HEK293 (cell line): ENCODE measurements around the gene VASH2.
A peak's percentile ranks its signal among the peaks of the same experiment; 100 is the strongest.

Experiments
- CTCF ChIA-PET: fragments of 350-600 bp; formaldehyde crosslinking; extraction: SDS; loops from one replicate; lab custom pipeline; 2021; ENCODE audit warnings: antibody characterized with exemption; lab: Yijun Ruan, JAX
- POLR2A ChIA-PET: fragments of 300-600 bp; formaldehyde crosslinking; extraction: SDS; loops from one replicate; lab custom pipeline; 2020; ENCODE audit warnings: antibody characterized with exemption, inconsistent platforms; lab: Yijun Ruan, JAX
- H3K27ac ChIP-seq: fragments of 200-500 bp; sonication (Bioruptor generic); 2 replicates; pipeline ENCODE4 v1.5.1; 2014; ENCODE audit warnings: low read depth, low read length, control low read depth, inconsistent platforms; ENCODE audit errors: extremely low read depth
- H3K36me3 ChIP-seq, 2 experiments: fragments of 200-500 bp in 1 of 2; sonication (Bioruptor generic) in 1 of 2; 1 replicate in 1 of 2; 2 replicates in 1 of 2; pipeline ENCODE4 v1.5.1; 2014 to 2017; ENCODE audit warnings: inconsistent platforms in 2 of 2, low read length in 2 of 2; ENCODE audit not compliant: control insufficient read depth in 2 of 2, insufficient read depth in 1 of 2
- H3K4me1 ChIP-seq: fragments of 200-500 bp; sonication (Bioruptor generic); 2 replicates; pipeline ENCODE4 v1.5.1; 2014; ENCODE audit warnings: mild to moderate bottlenecking, low read length, inconsistent platforms; ENCODE audit not compliant: control insufficient read depth, insufficient read depth
- H3K4me3 ChIP-seq: 2 replicates; pipeline ENCODE4 v1.5.1; 2011; ENCODE audit warnings: low read depth, mild to moderate bottlenecking, control low read depth, low read length, moderate library complexity
- H3K9me3 ChIP-seq: fragments of 200-500 bp; sonication (Bioruptor generic); 2 replicates; pipeline ENCODE4 v1.5.1; 2014; ENCODE audit warnings: low read depth, low read length, inconsistent platforms; ENCODE audit not compliant: control insufficient read depth, insufficient read depth
- EGR2 ChIP-seq: fragments of 450-650 bp; formaldehyde crosslinking; IDR thresholded peaks from 2 replicates; pipeline ENCODE4 v1.5.1; 2016; ENCODE audit warnings: low read depth, missing biosample characterization, missing genetic modification characterization
- FEZF1 ChIP-seq: fragments of 450-650 bp; formaldehyde crosslinking; IDR thresholded peaks from 2 replicates; pipeline ENCODE4 v1.5.1; 2016; ENCODE audit warnings: missing biosample characterization, missing genetic modification characterization
- HIC1 ChIP-seq: fragments of 450-650 bp; formaldehyde crosslinking; IDR thresholded peaks from 2 replicates; pipeline ENCODE4 v1.5.1; 2016; ENCODE audit warnings: missing biosample characterization, missing genetic modification characterization
- KLF16 ChIP-seq: fragments of 450-650 bp; formaldehyde crosslinking; IDR thresholded peaks from 2 replicates; pipeline ENCODE4 v1.5.1; 2017; ENCODE audit warnings: missing biosample characterization, missing genetic modification characterization
- PRDM1 ChIP-seq: fragments of 450-650 bp; formaldehyde crosslinking; IDR thresholded peaks from 2 replicates; pipeline ENCODE4; 2016; ENCODE audit warnings: missing biosample characterization, missing genetic modification characterization
- PRDM10 ChIP-seq: fragments of 450-650 bp; formaldehyde crosslinking; IDR thresholded peaks from 2 replicates; pipeline ENCODE4 v1.5.1; 2016; ENCODE audit warnings: missing biosample characterization, missing genetic modification characterization
- ZBTB48 ChIP-seq: fragments of 450-650 bp; formaldehyde crosslinking; IDR thresholded peaks from 2 replicates; pipeline ENCODE4 v1.5.1; 2016; ENCODE audit warnings: missing biosample characterization, missing genetic modification characterization
- ZBTB8A ChIP-seq: fragments of 450-650 bp; formaldehyde crosslinking; IDR thresholded peaks from 2 replicates; pipeline ENCODE4 v1.5.1; 2016; ENCODE audit warnings: missing biosample characterization, missing genetic modification characterization
- ZNF121 ChIP-seq: fragments of 450-650 bp; formaldehyde crosslinking; IDR thresholded peaks from 2 replicates; pipeline ENCODE4 v1.5.1; 2016; ENCODE audit warnings: missing biosample characterization, missing genetic modification characterization
- ZNF140 ChIP-seq: fragments of 450-650 bp; formaldehyde crosslinking; IDR thresholded peaks from 2 replicates; pipeline ENCODE4 v1.5.1; 2016; ENCODE audit warnings: missing biosample characterization, missing genetic modification characterization
- ZNF19 ChIP-seq: fragments of 450-650 bp; formaldehyde crosslinking; IDR thresholded peaks from 2 replicates; pipeline ENCODE4; 2016; ENCODE audit warnings: missing biosample characterization, missing genetic modification characterization, low read depth
- ZNF404 ChIP-seq: fragments of 450-650 bp; formaldehyde crosslinking; IDR thresholded peaks from 2 replicates; pipeline ENCODE4 v1.5.1; 2017; ENCODE audit warnings: missing biosample characterization, missing genetic modification characterization
- ZNF518A ChIP-seq: fragments of 450-650 bp; formaldehyde crosslinking; conservative IDR thresholded peaks from 2 replicates; pipeline ENCODE4 v1.5.1; 2016; ENCODE audit warnings: low read depth, missing biosample characterization, missing genetic modification characterization
- ZNF660 ChIP-seq: fragments of 450-650 bp; IDR thresholded peaks from 2 replicates; pipeline ENCODE4 v1.5.1; 2018; ENCODE audit warnings: missing biosample characterization, mild to moderate bottlenecking, missing genetic modification characterization
- ZNF692 ChIP-seq: fragments of 450-650 bp; formaldehyde crosslinking; IDR thresholded peaks from 2 replicates; pipeline ENCODE4 v1.5.1; 2016; ENCODE audit warnings: missing biosample characterization, missing genetic modification characterization
- ZNF792 ChIP-seq: fragments of 450-650 bp; formaldehyde crosslinking; IDR thresholded peaks from 2 replicates; pipeline ENCODE4 v1.5.1; 2016; ENCODE audit warnings: missing biosample characterization, missing genetic modification characterization
- TF ChIP-seq, protein P1 (sequence below): fragments of 450-650 bp; formaldehyde crosslinking; IDR thresholded peaks from 2 replicates; pipeline ENCODE4 v1.5.1; 2017; ENCODE audit warnings: missing biosample characterization, mild to moderate bottlenecking, missing genetic modification characterization, moderate library complexity

The VASH2 gene

DNA sequence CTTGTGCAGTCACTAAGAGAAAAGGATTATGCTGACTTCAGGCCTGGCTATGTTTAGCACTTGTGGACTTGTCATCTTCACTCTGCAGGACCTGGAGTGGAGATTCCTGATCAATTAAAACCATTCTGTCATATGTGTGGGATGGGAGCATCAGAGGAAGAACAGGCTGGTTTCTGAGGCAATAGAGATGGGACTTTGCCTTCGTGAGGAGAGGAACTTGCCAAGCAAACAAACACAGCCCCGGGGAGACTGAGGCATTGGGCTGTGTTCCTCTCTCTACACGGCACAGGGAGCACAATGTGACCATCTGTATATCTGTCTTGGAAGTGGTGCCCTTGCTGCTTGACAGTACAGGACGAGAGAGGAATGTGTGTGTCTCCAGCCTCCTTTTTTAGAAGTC lies 23.1 kb downstream of the VASH2 start:
- Histone ChIP-seq H3K27ac (no peak overlapping the region), H3K9me3 (no peaks in the 10 kb centered on the region), H3K4me1 (no peaks in the 10 kb centered on the region), H3K4me3 (no peak overlapping the region), H3K36me3 (peaks cover 0 to 8% of the 10 kb centered on the region in 2 experiments; a peak in 1 of 3 replicates)
- CTCF ChIA-PET = interaction anchor here (0.6 kb wide), 1 partner anchor 1424 kb away, joined by 3 read pairs; no protein-coding TSS in a partner anchor
- POLR2A ChIA-PET = no interaction called here
- no peak for TF ChIP-seq EGR2
- no peak for TF ChIP-seq ZNF404 (tag by site-specific recombination)
- no peak for TF ChIP-seq HIC1 (tag by site-specific recombination)
- TF ChIP-seq ZNF19 (tag by site-specific recombination) = no peak

- H3K27ac ChIP-seq = no peak overlapping the region
- no peaks in the 10 kb centered on the region for H3K4me1 ChIP-seq
- H3K4me3 ChIP-seq = no peak overlapping the region
- TF ChIP-seq, protein P1, sequence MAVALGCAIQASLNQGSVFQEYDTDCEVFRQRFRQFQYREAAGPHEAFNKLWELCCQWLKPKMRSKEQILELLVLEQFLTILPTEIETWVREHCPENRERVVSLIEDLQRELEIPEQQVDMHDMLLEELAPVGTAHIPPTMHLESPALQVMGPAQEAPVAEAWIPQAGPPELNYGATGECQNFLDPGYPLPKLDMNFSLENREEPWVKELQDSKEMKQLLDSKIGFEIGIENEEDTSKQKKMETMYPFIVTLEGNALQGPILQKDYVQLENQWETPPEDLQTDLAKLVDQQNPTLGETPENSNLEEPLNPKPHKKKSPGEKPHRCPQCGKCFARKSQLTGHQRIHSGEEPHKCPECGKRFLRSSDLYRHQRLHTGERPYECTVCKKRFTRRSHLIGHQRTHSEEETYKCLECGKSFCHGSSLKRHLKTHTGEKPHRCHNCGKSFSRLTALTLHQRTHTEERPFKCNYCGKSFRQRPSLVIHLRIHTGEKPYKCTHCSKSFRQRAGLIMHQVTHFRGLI (tag by site-specific recombination) = peak; percentile 89
- no peak for TF ChIP-seq ZNF121 (tag by site-specific recombination)
- ChIA-PET POLR2A (no interaction called here), CTCF (no interaction called here)
- H3K36me3 ChIP-seq = peaks cover 0 to 8% of the 10 kb centered on the region in 2 experiments; a peak in 1 of 3 replicates
- no peaks in the 10 kb centered on the region for H3K9me3 ChIP-seq
Observed at GRCh38 chr1:212973899-212974298, 23.6 kb downstream of the VASH2 start.

- Histone ChIP-seq H3K4me1 (no peaks in the 10 kb centered on the region), H3K9me3 (no peaks in the 10 kb centered on the region), H3K4me3 (no peak overlapping the region), H3K36me3 (peaks cover 0 to 8% of the 10 kb centered on the region in 2 experiments; a peak in 1 of 3 replicates), H3K27ac (no peak overlapping the region)
- CTCF ChIA-PET = no interaction called here
- POLR2A ChIA-PET = no interaction called here
- peak; percentile 50 for TF ChIP-seq PRDM10 (tag by site-specific recombination)
- TF ChIP-seq ZBTB8A (tag by site-specific recombination) = no peak
- peak; percentile 69; the same call in 1 of the 2 replicates for TF ChIP-seq ZNF792 (tag by site-specific recombination)
- TF ChIP-seq ZNF660 (tag by site-specific recombination) = 0 out of 2 replicates have a peak, but pooled peaks have one; percentile 44
- 0 out of 2 replicates have a peak, but pooled peaks have one; percentile 34 for TF ChIP-seq KLF16 (tag by site-specific recombination)
- peak; percentile 40; the same call in 1 of the 2 replicates for TF ChIP-seq ZNF692
- 0 out of 2 replicates have a peak, but pooled peaks have one; percentile 21 for TF ChIP-seq ZNF518A (tag by site-specific recombination)
- no peak for TF ChIP-seq ZNF140 (tag by site-specific recombination)
- peak; percentile 42; the same call in 1 of the 2 replicates for TF ChIP-seq PRDM1 (tag by site-specific recombination)
- TF ChIP-seq FEZF1 (tag by site-specific recombination) = no peak
- TF ChIP-seq ZBTB48 (tag by site-specific recombination) = no peak
Observed at GRCh38 chr1:212974711-212975110, 24.4 kb downstream of the VASH2 start.
